Mesendoderm (in vitro differentiated cells): ENCODE results near the gene DNAJB12.
A peak's percentile ranks its signal among the peaks of the same experiment; 100 is the strongest.
"Not testable (repeated sequence)": the region's sequence is repeated elsewhere in the genome, so short reads cannot be mapped to it uniquely, and the experiment has no call there.

Experiments
- DNase-seq: peaks from one replicate; pipeline ENCODE4 v3.0.0; 2013
- H2AK5ac ChIP-seq: 2 replicates; pipeline ENCODE4 v1.6.1; 2013; ENCODE audit warnings: low read length, inconsistent platforms
- H2BK120ac ChIP-seq: 2 replicates; pipeline ENCODE4 v1.6.1; 2013; ENCODE audit warnings: low read depth, mild to moderate bottlenecking, low read length, moderate library complexity, mixed read lengths
- H2BK15ac ChIP-seq: replicated peaks from 2 replicates; pipeline ENCODE4 v1.6.1; 2013; ENCODE audit warnings: low read depth, mild to moderate bottlenecking, moderate library complexity
- H2BK5ac ChIP-seq: 2 replicates; pipeline ENCODE4 v1.6.1; 2013; ENCODE audit warnings: low read length, inconsistent platforms
- H3K18ac ChIP-seq: 2 replicates; pipeline ENCODE4 v1.6.1; 2013; ENCODE audit warnings: mild to moderate bottlenecking, low read length, mixed read lengths
- H3K23ac ChIP-seq: one replicate; pipeline ENCODE4 v1.6.1; 2013; ENCODE audit warnings: low read length
- H3K27ac ChIP-seq: 2 replicates; pipeline ENCODE4 v1.5.1; 2013; ENCODE audit warnings: low read depth, mild to moderate bottlenecking, inconsistent platforms, low read length, moderate library complexity
- H3K27me3 ChIP-seq: 2 replicates; pipeline ENCODE4 v1.6.1; 2013; ENCODE audit warnings: low read length, control low read depth, mild to moderate bottlenecking, inconsistent platforms; ENCODE audit not compliant: insufficient read depth, poor library complexity
- H3K36me3 ChIP-seq: 2 replicates; pipeline ENCODE4 v1.6.1; 2013; ENCODE audit warnings: low read length, inconsistent platforms; ENCODE audit not compliant: control insufficient read depth, insufficient read depth
- H3K4ac ChIP-seq: one replicate; pipeline ENCODE4 v1.6.1; 2013; ENCODE audit warnings: low read depth, mild to moderate bottlenecking, low read length, moderate library complexity
- H3K4me1 ChIP-seq: 2 replicates; pipeline ENCODE4 v1.6.1; 2013; ENCODE audit warnings: low read depth, low read length, inconsistent platforms; ENCODE audit not compliant: control insufficient read depth
- H3K4me2 ChIP-seq: 2 replicates; pipeline ENCODE4 v1.6.1; 2013; ENCODE audit warnings: low read length
- H3K4me3 ChIP-seq: 2 replicates; pipeline ENCODE4 v1.5.1; 2013; ENCODE audit warnings: mild to moderate bottlenecking, low read length
- H3K56ac ChIP-seq: one replicate; pipeline ENCODE4 v1.6.1; 2013; ENCODE audit warnings: low read length
- H3K79me1 ChIP-seq: 2 replicates; pipeline ENCODE4 v1.6.1; 2013; ENCODE audit warnings: low read length, inconsistent platforms
- H3K79me2 ChIP-seq: 2 replicates; pipeline ENCODE4 v1.6.1; 2013; ENCODE audit warnings: mild to moderate bottlenecking, low read length; ENCODE audit not compliant: control insufficient read depth, insufficient read depth
- H3K9ac ChIP-seq: 2 replicates; pipeline ENCODE4 v1.6.1; 2013; ENCODE audit warnings: low read length, inconsistent platforms
- H4K5ac ChIP-seq: one replicate; pipeline ENCODE4 v1.6.1; 2013; ENCODE audit warnings: low read length
- H4K8ac ChIP-seq: one replicate; pipeline ENCODE4 v1.6.1; 2013; ENCODE audit warnings: low read depth, mild to moderate bottlenecking, control low read depth, low read length, moderate library complexity
- WGBS: extraction: QIAGEN DNeasy Blood & Tissue Kit; methylation state at CpG from one replicate; pipeline ENCODE4 v1.1.7; 2013; ENCODE audit warnings: low lambda C conversion rate, missing lambda C conversion rate; ENCODE audit not compliant: insufficient coverage; ENCODE audit errors: extremely low coverage; 5-methylcytosine and 5-hydroxymethylcytosine counted together

The DNAJB12 gene

GRCh38 chr10:72346117-72346516 is 8.6 kb downstream of the DNAJB12 start:
- H3K4ac ChIP-seq, H2AK5ac ChIP-seq, H3K27ac ChIP-seq, H2BK15ac ChIP-seq, H3K9ac ChIP-seq, H3K18ac ChIP-seq, H3K56ac ChIP-seq, H3K4me1 ChIP-seq, DNase-seq, H3K4me2 ChIP-seq, H3K4me3 ChIP-seq, H2BK5ac ChIP-seq, H3K27me3 ChIP-seq, H3K36me3 ChIP-seq, H3K79me1 ChIP-seq, H2BK120ac ChIP-seq, H4K8ac ChIP-seq, H3K23ac ChIP-seq, H3K79me2 ChIP-seq, H4K5ac ChIP-seq: not testable (repeated sequence)
- whole genome bisulfite sequencing, result no CpG with 5 or more reads among the region's 7 CpGs

- peaks cover 1% of the 10 kb centered on the region for H3K79me2 ChIP-seq
- H3K23ac ChIP-seq, result no peak overlapping the region
- no peak overlapping the region for H3K18ac ChIP-seq
- H4K5ac ChIP-seq, result no peak overlapping the region
- H3K4ac ChIP-seq, result no peak overlapping the region
- H2AK5ac ChIP-seq, result no peak overlapping the region
- no peaks in the 10 kb centered on the region for H3K4me1 ChIP-seq
- DNase-seq, result no peak
- no peak overlapping the region for H3K27ac ChIP-seq
- WGBS, result no CpG with 5 or more reads among the region's 11 CpGs
- H2BK120ac ChIP-seq, result no peak overlapping the region
- H2BK15ac ChIP-seq, result no peak overlapping the region
- no peak overlapping the region for H3K9ac ChIP-seq
- H3K4me3 ChIP-seq, result no peak overlapping the region
- no peak overlapping the region for H2BK5ac ChIP-seq
- no peak overlapping the region for H3K4me2 ChIP-seq
- no peak overlapping the region for H4K8ac ChIP-seq
- peaks cover 4% of the 10 kb centered on the region for H3K79me1 ChIP-seq
- H3K36me3 ChIP-seq, result no peaks in the 10 kb centered on the region
- no peaks in the 10 kb centered on the region for H3K27me3 ChIP-seq
- no peak overlapping the region for H3K56ac ChIP-seq
These were observed 9.8 kb downstream of the DNAJB12 start for GRCh38 chr10:72344932-72345331.

DNA sequence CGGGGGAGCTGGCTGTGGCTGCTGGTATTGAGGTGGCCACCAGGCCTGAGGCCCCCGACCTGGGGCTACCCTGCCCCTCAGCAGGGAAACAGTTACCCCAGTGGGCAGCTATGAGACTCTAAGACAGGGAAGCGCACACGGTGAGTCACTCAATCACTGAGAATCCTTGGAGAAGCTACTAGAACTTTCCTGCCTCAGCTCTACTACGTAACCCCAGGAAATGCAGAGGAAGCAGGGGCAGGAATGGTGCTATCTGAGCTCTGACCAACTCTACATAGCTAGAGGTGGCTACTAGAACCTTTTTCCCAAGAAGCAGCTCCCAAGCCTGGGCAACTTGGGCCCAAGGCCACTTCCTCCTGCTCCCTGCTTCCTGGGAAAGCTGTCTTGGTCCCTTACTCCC is 11.8 kb downstream of the DNAJB12 start:
- Histone ChIP-seq H3K27me3 (no peaks in the 10 kb centered on the region), H3K4me3 (no peak overlapping the region), H4K8ac (no peak overlapping the region), H3K9ac (no peak overlapping the region), H2BK5ac (no peak overlapping the region), H3K4ac (no peak overlapping the region), H3K18ac (no peak overlapping the region), H2BK15ac (no peak overlapping the region), H3K27ac (no peak overlapping the region), H2AK5ac (no peak overlapping the region), H3K79me1 (no peaks in the 10 kb centered on the region), H3K56ac (no peak overlapping the region), H3K4me1 (no peaks in the 10 kb centered on the region), H3K4me2 (no peak overlapping the region), H3K23ac (no peak overlapping the region), H3K36me3 (no peaks in the 10 kb centered on the region), H2BK120ac (no peak overlapping the region), H4K5ac (no peak overlapping the region), H3K79me2 (peaks cover 1% of the 10 kb centered on the region)
- no CpG with 5 or more reads among the region's 5 CpGs for WGBS
- no peak for DNase-seq

DNA sequence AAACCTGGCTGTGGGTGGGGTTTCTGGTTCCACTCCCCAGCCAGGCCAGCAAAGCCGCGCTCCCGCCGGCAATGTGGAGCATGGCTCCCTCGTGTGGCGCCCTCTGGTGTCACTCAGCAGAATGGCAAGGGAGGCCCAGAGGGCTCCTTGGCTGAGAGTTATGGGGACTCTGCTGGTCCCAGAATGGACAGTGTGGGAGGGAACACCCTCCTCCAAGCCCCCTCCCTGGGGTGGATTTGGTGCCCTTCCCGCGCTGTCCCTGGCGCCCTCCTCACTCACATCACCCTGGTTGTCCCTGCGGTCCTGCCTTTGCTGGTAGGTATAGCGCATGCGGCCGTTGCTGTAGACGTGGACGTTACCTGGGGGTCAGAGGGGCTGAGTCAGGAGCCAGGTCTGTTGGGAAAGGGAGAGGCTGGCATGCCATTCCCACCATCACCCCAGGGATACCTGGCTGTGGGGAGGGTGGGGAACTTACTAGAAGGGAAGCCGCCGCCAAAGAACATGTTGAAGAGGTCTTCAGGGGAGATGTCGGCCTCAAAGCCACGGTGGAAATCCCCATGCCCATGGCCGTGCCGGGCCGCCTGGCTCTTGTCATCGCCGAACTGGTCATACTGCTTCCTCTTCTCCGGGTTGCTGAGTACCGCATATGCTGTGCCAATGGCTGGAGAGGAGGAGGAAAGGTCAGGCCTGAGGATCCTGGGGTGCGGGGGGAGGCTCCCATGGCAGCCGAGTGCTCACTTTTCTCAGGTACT is 14.0 kb downstream of the DNAJB12 start:
- Histone ChIP-seq H3K27me3 (no peaks in the 10 kb centered on the region), H2AK5ac (no peak overlapping the region), H3K79me2 (no peaks in the 10 kb centered on the region), H2BK5ac (no peak overlapping the region), H3K4me3 (no peak overlapping the region), H3K4me2 (no peak overlapping the region), H2BK120ac (no peak overlapping the region), H3K9ac (no peak overlapping the region), H3K4me1 (no peaks in the 10 kb centered on the region), H3K36me3 (peaks cover 5% of the 10 kb centered on the region), H4K5ac (no peak overlapping the region), H3K56ac (no peak overlapping the region), H3K4ac (no peak overlapping the region), H3K27ac (no peak overlapping the region), H4K8ac (no peak overlapping the region), H3K18ac (no peak overlapping the region), H2BK15ac (no peak overlapping the region), H3K79me1 (no peaks in the 10 kb centered on the region), H3K23ac (no peak overlapping the region)
- DNase-seq, result peak; percentile 82
- no CpG with 5 or more reads among the region's 28 CpGs for WGBS

- Histone ChIP-seq H3K4me3 (no peak overlapping the region), H3K27ac (no peak overlapping the region), H2BK15ac (no peak overlapping the region), H3K18ac (no peak overlapping the region), H2BK5ac (no peak overlapping the region), H3K36me3 (peaks cover 7% of the 10 kb centered on the region), H3K56ac (no peak overlapping the region), H4K8ac (no peak overlapping the region), H3K4ac (no peak overlapping the region), H2AK5ac (no peak overlapping the region), H3K79me1 (no peaks in the 10 kb centered on the region), H3K79me2 (no peaks in the 10 kb centered on the region), H4K5ac (no peak overlapping the region), H3K23ac (no peak overlapping the region), H3K9ac (no peak overlapping the region), H2BK120ac (no peak overlapping the region), H3K4me2 (no peak overlapping the region), H3K27me3 (no peaks in the 10 kb centered on the region), H3K4me1 (no peaks in the 10 kb centered on the region)
- WGBS, result no CpG with 5 or more reads among the region's 7 CpGs
- DNase-seq, result no peak
These were observed 16.5 kb downstream of the DNAJB12 start for GRCh38 chr10:72338180-72338579.

DNA sequence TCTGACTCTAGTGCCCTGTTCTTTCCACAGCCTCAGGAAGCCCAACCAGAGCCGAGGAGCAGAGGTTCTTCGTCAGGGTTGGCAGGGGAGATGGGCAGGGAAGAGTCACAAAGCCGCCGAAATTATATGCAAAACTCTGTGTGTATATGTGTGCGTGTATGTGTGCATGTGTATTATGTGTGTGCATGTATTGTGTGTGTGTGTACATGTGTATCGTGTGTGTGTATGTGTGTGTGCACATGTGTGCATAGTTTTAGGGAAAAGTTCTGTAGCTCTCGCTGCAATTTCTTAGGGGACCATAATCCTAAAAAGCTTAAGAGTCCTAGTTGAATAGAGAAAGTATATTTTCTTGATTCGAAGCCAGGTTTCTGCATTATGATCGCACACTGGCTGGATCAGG is 17.0 kb downstream of the DNAJB12 start:
- no peak overlapping the region for H2BK15ac ChIP-seq
- no peak overlapping the region for H3K18ac ChIP-seq
- no peak overlapping the region for H3K27ac ChIP-seq
- H3K23ac ChIP-seq, result no peak overlapping the region
- H3K4me2 ChIP-seq, result no peak overlapping the region
- no peaks in the 10 kb centered on the region for H3K79me1 ChIP-seq
- no peak overlapping the region for H2BK5ac ChIP-seq
- H4K8ac ChIP-seq, result no peak overlapping the region
- no peak overlapping the region for H3K4me3 ChIP-seq
- H3K36me3 ChIP-seq, result peaks cover 7% of the 10 kb centered on the region
- no peak overlapping the region for H3K4ac ChIP-seq
- H2BK120ac ChIP-seq, result no peak overlapping the region
- WGBS, result no CpG with 5 or more reads among the region's 9 CpGs
- no peak overlapping the region for H4K5ac ChIP-seq
- no peak overlapping the region for H2AK5ac ChIP-seq
- no peak for DNase-seq
- no peaks in the 10 kb centered on the region for H3K79me2 ChIP-seq
- no peaks in the 10 kb centered on the region for H3K27me3 ChIP-seq
- no peak overlapping the region for H3K9ac ChIP-seq
- H3K56ac ChIP-seq, result no peak overlapping the region
- no peaks in the 10 kb centered on the region for H3K4me1 ChIP-seq
